HG02798 (cell line): Measurements from ENCODE around the gene CCZ1B.
"Not testable (repeated sequence)": the region's sequence is repeated elsewhere in the genome, so short reads cannot be mapped to it uniquely, and the experiment has no call there.

Experiments used
- ATAC-seq: cut with Tn5 transposase; IDR thresholded peaks from one replicate; pipeline ENCODE4 v1.9.1; 2021; ENCODE audit warnings: mild to moderate bottlenecking; ENCODE audit not compliant: unreplicated experiment, poor library complexity

Gene CCZ1B

DNA sequence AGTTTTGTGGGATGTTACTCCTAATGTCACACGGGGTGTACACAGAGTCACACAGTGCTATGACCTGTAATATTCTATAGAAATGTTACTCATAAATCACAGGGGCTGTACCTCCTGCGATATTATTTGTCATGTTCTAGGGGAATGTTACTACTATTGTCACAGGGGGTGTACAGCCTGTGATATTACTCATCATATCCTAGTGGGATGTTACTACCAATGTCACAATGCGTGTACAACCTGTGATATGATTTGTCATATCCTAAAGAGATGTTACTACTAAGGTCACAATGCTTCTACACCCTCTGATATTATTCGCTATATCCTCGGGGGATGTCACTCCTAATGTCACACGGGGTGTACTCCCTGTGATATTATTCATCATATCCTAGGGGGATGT is 7.6 kb upstream of the CCZ1B start:
- ATAC-seq, result no peak

DNA sequence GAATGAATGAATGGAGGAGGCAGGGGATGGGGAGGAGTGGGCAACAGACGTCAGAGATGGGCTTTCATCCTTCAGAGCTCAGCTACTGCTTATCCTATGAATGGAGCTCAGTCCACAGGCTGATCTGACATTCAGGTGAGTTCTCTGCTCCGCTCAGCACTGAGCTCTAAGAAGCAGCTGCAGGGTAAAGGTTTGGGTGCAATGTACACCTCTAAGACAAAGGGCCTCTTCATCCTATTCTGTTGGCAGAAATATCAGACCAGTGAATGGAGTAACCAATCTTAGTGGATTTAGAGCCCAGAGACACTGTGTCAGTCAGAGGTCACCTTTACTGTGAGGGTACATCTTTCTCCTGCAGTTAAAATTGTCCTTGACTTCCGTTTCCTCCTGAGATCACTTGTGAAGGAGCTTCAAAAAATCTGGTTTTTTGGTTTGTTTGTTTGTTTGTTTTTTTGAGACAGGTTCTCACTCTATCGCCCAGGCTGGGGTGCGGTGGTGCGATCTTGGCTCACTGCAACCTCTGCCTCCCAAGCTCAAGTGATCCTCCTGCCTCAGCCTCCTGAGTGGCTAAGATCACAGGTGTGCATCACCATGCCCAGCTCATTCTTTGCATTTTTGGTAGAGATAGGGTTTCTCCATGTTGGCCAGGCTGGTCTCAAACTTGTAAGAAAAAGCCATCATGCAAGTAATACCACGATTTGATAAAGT is 5.1 kb upstream of the CCZ1B start:
- ATAC-seq, result no peak

DNA sequence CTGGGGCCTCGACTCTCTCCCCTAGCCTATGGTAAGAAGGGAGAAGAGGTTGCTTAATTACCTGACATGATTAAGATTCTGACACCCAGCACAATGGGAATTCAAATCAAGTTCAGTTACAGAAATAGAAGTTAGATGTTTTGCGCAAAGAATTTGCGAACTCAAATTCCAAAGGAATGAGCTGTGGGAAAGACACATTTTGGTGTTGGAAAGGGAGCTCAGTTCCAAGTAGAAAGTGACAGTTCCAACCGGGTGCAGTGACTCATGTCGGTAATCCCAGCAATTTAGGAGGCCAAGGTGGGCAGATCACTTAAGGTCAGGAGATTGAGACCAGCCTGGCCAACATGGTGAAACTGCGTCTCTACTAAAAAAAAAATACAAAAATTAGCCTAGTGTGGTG is 4.0 kb upstream of the CCZ1B start:
- ATAC-seq, result not testable (repeated sequence)

DNA sequence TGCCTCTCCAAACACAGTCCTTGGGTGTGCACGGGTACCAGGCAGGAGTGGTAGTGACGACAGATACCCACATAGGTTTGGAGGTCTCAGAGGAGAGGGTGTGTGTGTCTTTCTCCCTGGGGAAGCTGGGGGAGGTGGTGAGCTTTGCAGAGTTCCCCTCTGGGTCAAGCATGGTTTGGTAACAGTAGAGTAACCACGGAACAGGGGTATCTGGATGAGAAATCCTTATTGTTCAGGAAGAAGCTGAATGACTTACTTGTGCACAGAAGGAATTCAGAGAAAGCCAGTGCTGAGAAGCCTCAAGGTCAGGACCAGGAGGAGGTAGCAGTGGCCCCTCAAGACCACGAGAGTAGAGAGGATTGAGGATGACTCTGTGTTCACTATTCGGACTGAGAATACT is 3.5 kb upstream of the CCZ1B start:
- ATAC-seq, result not testable (repeated sequence)

DNA sequence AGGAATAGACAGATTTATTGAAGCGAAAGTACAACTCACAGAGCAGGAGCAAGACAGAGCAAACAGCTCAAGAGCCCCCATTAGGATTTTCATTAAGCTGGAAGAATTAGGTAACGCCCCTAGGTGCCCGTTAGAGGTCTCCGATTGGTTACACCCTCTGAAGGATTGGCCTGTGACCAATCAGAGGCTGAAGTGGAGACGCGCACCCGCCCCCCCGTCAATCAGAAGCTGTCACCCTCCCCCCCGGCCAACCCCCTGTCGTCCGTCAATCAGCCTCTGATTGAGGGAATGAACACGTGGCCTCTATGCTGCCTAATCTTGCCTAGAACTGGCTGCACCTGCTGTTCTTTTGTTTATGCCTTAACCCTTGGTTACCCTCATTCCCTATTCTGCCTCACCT is 1.1 kb upstream of the CCZ1B start:
- not testable (repeated sequence) for ATAC-seq

DNA sequence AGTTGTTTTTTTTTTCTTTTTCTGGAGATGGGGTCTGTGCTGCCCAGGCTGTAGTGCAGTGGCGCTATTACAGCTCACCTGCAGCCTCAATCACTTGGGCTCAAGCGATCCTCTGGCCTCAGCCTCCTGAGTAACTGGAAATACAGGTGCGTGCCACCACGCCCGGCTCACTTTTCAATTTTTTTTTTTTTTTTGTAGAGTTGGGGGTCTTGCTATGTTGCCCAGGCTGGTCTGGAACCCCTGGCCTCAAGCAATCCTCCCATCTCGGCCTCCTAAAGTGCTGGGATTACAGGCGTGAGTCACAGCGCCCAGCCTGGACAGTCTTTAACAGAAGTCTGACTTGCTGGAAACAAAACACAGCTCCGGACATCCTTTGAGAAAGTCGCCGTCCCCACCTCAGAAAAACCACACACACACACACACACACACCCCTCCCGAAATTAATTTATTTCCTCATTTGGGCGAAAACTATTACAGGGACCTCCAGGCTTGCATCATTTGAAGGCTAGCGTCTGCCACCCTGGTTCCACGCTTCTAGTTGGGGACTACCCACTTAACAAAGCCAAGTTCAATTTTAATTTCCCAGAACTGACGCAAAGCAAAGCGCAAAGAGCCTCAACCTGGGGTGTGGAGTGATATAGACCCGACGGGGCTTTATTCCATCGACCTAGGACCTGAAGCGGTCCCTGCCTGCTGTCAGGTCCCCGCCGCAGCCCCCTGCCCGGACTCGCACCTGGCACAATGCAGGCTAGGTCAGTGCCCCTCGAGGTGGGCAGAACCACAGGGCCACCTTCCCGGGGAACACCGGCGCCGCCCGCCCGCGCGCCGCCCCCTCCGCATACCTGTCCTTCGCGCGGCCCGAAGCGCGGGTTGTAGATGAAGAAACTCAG is 594 bp downstream of the CCZ1B start:
- peak; percentile 67 for ATAC-seq

DNA sequence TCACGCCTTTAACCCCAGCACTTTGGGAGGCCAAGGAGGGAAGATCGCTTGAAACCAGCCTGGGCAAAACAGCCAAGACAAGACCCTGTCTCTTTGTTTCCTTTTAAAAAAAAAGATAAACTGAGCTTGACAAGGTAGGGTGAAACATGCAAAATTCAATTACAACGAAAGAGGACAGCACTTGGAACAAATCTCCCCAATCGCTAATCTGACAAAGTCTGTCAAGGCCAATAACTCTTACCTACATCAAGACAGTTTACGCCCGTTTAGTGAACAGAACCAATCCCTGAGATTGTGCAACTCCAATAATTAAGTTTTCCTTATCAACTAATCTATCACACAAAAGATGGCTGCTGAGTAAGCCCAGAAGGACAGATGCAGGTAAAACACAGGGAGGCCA is 4.5 kb downstream of the CCZ1B start:
- not testable (repeated sequence) for ATAC-seq

DNA sequence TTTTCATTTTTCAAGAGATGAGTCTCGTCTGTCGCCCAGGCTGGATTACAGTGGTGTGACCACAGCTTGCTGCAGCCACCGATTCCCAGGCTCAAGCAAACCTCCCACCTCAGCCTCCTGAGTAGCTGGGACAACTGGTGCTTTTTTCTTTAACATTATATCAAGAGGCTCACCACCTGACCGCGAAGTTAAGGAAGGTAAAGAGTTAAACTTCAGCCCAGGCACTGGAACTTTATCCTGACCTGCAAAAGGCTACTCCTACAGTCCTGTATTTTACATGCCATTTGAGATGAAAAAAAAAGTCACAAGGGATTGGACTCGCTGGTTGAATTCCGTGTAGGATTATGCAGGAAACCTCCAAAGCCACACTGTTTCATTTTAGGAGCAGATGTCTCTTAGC is 10.6 kb downstream of the CCZ1B start:
- ATAC-seq, result not testable (repeated sequence)

DNA sequence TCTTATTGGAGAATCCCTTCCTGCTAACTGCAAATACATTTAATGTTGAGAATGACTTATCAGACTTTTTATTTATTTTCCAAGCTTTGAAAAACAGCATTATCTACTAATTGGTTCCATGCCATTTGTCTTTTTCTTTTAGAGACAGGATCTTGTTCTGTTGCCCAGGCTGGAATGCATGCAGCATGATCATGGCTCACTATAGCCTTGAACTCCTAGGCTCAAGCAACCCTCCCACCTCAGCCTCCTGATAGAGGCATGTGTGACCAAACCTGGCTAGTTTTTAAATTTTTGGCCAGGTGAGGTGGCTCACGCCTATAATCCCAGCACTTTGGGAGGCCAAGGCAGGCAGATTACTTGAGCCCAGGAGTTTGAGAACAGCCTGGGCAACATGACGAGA is 13.1 kb downstream of the CCZ1B start:
- ATAC-seq, result not testable (repeated sequence)

DNA sequence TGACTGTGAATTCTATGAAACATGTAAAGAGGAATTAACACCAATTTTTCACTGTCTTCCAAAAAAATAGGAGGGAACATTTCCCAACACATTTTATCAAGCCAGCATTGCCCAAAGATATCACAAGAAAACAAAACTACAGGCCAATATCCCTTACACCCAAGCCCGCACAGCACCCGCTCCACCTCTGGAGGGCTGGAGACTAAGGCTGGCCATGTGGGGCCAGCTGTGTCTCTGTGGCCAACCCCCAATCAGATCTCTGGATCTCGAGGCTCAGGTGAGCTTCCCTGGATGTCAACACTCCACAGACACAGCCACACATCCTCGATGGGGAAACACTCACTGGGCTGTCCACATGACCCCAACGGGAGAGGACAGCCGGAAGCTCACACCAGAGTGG is 18.1 kb downstream of the CCZ1B start:
- not testable (repeated sequence) for ATAC-seq

DNA sequence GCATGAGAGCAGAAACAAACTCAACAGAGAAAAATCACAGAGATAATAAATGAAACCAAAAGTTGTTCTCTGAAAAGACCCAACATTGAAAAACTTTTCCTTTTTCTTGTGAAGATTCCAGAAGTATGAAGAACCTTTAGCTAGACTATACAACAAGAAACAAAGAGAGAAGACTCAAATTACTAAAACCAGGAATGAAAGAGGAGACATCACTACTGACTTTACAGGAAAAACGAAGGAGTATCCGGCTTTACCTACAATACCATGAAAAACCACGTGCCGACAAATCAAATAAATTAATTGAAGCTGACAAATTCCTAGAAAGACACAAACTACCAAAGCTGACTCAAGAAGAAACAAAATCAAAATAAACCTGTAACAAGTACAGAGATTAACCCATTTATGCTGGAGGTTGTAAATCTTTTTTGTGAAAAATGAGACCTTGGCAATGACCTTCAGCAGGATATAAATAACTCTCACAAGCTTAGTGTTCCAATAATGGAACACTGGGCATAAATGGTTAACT is 18.6 kb downstream of the CCZ1B start:
- ATAC-seq, result not testable (repeated sequence)

DNA sequence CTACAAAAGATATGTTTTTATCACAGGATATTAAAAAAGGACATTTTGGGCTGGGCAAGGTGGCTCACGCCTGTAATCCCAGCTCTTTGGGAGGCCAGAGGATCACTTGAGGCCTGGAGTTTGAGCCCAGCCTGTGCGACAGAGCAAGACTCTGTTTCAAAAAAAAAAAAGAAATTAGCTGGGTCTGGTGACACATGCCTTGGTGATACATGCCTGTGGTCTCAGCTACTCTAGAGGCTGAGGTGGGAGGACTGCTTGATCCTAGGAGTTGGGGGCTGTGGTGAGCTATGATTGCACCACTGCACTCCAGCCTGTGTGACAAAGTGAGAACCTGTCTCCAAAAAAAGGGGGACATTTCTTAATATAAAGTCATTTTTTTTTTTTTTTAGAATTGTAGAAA is 25.7 kb downstream of the CCZ1B start:
- ATAC-seq, result not testable (repeated sequence)

DNA sequence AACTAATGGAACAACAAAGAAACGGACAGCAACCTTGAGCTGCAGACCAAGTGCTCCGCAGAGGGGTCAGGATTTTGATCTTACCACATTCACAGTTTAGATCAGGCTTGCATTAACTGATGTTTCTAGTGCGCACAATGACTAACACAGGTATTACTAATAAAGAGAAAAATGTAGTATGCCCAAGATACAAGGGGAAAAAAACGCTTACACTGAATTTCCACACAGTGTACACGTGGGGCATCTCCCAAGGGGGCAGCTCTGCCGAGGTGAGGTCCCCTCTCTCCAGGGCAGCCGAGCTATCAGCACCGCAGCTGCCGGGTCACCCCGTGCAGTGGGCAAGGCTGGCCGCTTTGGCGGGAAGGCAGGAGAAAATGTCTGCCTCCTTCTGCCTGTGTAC is 26.2 kb downstream of the CCZ1B start:
- ATAC-seq, result not testable (repeated sequence)

DNA sequence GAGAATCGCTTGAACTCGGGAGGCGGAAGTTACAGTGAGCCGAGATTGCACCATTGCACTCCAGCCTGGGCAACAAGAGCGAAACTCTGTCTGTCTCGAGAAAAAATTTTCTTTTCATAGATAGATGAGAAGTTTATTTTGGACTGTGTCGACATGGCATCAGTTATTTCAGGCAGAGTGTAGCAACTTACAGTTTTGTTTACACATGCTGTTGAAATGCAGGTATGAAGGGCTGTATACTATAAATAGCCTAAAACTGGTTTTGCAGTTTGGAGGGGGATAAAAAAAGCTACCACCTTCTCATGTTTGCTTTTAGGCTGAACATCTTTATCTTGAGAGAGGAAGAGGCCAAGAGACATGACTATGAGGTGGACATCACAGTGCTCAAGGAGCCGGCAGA is 28.0 kb downstream of the CCZ1B start:
- not testable (repeated sequence) for ATAC-seq

DNA sequence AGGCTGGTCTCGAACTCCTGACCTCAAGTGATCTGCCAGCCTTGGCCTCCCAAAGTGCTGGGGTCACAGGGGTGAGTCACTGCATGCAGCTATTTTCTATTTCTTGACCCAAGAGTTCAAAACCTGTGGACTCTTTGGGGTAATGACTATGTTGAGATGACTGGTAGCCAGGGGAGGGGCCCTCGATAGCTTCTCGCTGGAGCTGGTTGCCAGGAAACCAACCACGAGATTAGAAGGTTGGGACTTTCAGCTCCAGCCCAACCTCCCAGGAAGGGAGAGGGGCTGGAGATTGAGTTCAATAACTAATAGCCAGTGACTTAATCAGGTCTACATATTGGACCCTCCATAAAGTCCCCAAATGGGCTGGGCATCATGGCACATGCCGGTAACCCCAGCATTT is 28.9 kb downstream of the CCZ1B start:
- not testable (repeated sequence) for ATAC-seq

DNA sequence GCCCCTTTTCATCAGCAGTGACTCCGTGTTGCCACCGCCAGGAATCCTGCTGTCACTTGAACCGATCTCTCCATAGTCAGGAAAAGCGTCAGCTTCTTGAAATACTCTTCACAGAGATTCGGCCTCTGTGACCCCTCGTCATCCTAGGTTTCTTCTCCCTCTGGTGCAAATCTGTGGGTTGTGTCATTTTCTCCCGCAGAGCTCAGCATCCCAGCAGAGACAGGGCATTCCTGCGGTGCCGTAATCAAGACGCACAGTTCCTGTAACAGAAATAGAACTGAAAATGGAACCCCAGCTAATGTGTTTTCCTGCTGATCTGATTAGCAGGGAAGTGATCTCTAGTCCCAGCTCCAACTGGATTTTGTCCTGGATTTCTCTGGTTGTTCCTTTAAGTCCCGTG is 31.8 kb downstream of the CCZ1B start:
- ATAC-seq, result not testable (repeated sequence)

DNA sequence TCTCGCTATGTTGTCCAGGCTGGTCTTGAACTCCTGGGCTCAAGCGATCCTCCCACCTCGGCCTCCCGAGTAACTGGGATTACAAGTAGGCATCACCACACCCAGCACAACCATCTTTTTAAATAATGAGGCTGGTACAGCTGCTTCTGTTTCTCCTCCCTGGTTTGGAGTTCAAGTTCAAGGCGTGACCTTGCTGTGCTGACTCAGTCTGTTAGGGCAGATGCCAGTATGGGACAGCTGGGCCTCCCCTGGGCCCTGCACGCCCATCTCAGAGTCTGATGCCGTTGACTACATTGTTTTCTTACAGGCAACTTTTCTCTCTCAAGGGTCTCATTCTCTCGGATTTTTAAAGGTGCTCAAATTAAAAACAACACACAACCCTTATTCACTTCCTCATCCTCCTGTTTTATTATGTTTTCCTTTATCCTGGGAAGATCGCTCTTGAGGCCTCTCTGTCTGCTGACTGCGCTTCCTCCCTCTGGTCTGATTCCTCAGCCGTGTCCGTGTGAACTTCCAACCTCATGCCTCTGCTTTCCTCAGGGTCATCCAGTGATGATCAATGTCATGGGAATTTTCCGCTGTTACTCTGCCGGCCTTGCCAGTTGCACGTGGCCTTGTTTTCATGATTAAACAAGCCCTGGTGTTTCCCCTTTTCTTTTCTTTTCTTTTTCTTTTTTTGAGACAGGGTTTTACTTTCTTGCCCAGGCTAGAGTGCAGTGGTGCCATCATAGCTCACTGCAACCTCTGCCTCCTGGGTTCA is 33.8 kb downstream of the CCZ1B start:
- ATAC-seq, result not testable (repeated sequence)

DNA sequence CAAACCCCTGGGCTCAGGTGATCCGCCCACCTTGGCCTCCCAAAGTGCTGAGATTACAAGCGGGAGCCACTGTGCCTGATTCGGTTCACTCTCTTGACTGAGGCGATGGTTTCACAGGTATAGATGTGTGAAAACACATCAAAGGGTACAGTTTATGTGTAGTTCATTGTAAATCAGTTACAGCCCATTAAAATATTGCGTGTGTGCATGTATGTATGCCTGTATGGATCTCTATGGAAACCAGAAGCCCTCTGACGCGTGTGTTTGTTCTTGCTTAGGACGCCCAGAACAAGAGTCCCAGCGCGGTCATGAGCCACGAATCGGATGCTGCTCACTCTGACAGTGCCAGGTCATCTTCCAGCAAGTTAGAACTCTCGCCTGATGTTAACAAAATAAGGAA is 36.7 kb downstream of the CCZ1B start:
- not testable (repeated sequence) for ATAC-seq

DNA sequence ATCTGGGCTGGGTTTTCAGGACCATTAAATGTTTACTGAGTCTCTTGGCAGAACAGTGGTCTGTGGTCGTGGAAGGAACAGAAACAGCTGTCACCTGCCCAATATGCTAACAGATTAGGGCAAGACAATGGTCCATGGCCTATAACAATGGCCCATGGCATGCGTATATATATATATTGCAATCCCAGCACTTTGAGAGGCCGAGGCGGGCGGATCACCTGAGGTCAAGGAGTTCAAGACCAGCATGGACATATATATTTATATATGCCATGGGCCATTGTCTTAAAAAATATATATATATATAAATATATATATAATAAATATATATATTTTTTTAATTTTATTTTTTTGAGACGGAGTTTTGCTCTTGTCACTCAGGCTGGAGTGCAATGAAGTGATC is 44.5 kb downstream of the CCZ1B start:
- ATAC-seq, result not testable (repeated sequence)

DNA sequence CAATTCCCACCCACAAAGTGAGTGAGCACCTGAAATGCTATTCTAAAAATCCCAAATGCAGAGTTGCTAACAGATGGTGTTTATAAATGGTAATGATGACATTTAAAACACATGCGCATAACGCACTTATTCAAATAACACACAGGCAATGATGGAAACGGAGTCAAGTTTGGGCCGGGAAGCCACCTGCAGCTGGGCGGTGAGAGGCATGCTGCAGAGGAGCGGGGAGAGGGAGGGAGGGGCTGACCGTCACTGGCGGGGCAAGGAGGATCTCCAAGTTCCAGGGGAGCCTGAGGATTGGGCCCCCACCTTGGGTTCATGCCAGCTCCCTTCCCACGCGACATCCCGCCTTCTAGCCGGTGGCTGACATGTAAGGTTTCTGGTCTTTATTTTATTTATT is 64.9 kb downstream of the CCZ1B start:
- ATAC-seq, result not testable (repeated sequence)
